ENCODE results near the gene U2AF1L4. TPM values are rescaled to one million over a fixed set of nuclear protein-coding genes. Genes with fewer than 3 reads are reported as not detected.

Gene U2AF1L4
- total and polyA plus RNA-seq, 2 donors (not counting 1 experiment from before 2014, with no cell fraction given): 62.1 to 89.7 TPM

DNA sequence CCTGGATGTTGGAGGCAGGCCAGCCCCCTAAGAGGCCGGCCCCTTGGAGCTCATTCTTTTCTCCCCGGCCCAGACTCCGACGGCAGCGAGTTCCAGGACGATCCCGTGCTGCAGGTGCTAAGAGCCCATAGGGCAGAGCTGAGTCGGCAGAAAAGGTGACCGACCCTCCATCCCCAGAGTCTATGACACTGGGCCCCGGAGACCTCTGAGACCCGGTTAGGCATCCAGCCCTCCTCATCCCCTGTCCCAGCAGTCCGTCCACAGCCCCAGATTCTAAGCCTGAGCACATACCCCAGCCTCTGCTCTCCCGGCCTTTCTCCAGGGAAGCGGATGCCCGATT, 22.8 kb upstream of the U2AF1L4 start:
- 88% methylated on average over 15 of the region's 15 CpGs for WGBS (ENCODE audit: insufficient coverage)
- no peak overlapping the region for H3K4me2 ChIP-seq (replicated peaks; ENCODE audit: low read depth, low read length, poor library complexity, severe bottlenecking)
- H3K79me2 ChIP-seq (ENCODE audit: control insufficient read depth, insufficient read depth, low read length): no peaks in the 10 kb centered on the region
- H4K20me1 ChIP-seq (ENCODE audit: control insufficient read depth, insufficient read depth, low read length, poor library complexity, severe bottlenecking): no peaks in the 10 kb centered on the region
- no peak overlapping the region for H3K27ac ChIP-seq (ENCODE audit: low read length in 2 of 2)
- no peak overlapping the region for H3K9ac ChIP-seq (ENCODE audit: low read length)
- Mint-ChIP-seq H3K4me1 (peaks cover 3% of the 10 kb centered on the region), H3K9me3 (ENCODE audit: insufficient read depth) (no peaks in the 10 kb centered on the region), H3K27me3 (no peaks in the 10 kb centered on the region), H3K27ac (no peak overlapping the region), H3K4me3 (no peak overlapping the region)
- H3K4me3 ChIP-seq (ENCODE audit: control extremely low read depth in 1 of 5, extremely low read depth in 1 of 5, insufficient read depth in 1 of 5, low read depth in 2 of 5, low read length in 4 of 5): no peak overlapping the region
- no peak overlapping the region for H2AFZ ChIP-seq (ENCODE audit: insufficient read depth, low read depth, low read length, poor library complexity, severe bottlenecking)
- H3K4me1 ChIP-seq (ENCODE audit: control insufficient read depth in 2 of 2, insufficient read depth in 2 of 2, low read length in 2 of 2): no peaks in the 10 kb centered on the region
- intact Hi-C loops (cut with micrococcal nuclease): no loop called here
- peaks cover 0 to 8% of the 10 kb centered on the region in 2 experiments for H3K36me3 ChIP-seq (replicated peaks in 1 of 2; ENCODE audit: control extremely low read depth in 1 of 2, control insufficient read depth in 1 of 2, extremely low read depth in 1 of 2, insufficient read depth in 2 of 2, low read length in 1 of 2)
- ChIA-PET CTCF (no interaction called here), POLR2A (no interaction called here)
- TF ChIP-seq, protein P1, sequence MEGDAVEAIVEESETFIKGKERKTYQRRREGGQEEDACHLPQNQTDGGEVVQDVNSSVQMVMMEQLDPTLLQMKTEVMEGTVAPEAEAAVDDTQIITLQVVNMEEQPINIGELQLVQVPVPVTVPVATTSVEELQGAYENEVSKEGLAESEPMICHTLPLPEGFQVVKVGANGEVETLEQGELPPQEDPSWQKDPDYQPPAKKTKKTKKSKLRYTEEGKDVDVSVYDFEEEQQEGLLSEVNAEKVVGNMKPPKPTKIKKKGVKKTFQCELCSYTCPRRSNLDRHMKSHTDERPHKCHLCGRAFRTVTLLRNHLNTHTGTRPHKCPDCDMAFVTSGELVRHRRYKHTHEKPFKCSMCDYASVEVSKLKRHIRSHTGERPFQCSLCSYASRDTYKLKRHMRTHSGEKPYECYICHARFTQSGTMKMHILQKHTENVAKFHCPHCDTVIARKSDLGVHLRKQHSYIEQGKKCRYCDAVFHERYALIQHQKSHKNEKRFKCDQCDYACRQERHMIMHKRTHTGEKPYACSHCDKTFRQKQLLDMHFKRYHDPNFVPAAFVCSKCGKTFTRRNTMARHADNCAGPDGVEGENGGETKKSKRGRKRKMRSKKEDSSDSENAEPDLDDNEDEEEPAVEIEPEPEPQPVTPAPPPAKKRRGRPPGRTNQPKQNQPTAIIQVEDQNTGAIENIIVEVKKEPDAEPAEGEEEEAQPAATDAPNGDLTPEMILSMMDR (IDR thresholded peaks at IDR 0.05): no peak
- TF ChIP-seq EZH2 (IDR thresholded peaks at IDR 0.05; ENCODE audit: borderline replicate concordance, insufficient read depth, low read depth, low read length, poor library complexity, severe bottlenecking): no peak
- H3K27me3 ChIP-seq (replicated peaks in 1 of 4; ENCODE audit: control extremely low read depth in 1 of 4, control insufficient read depth in 3 of 4, insufficient read depth in 4 of 4, low read length in 3 of 4): no peaks in the 10 kb centered on the region
- DNase-seq (no peak), ATAC-seq (ENCODE audit: low read depth) (no peak)
- no peaks in the 10 kb centered on the region for H3K9me3 ChIP-seq (ENCODE audit: control extremely low read depth in 1 of 3, control insufficient read depth in 2 of 3, insufficient read depth in 1 of 3, low read length in 2 of 3)

DNA sequence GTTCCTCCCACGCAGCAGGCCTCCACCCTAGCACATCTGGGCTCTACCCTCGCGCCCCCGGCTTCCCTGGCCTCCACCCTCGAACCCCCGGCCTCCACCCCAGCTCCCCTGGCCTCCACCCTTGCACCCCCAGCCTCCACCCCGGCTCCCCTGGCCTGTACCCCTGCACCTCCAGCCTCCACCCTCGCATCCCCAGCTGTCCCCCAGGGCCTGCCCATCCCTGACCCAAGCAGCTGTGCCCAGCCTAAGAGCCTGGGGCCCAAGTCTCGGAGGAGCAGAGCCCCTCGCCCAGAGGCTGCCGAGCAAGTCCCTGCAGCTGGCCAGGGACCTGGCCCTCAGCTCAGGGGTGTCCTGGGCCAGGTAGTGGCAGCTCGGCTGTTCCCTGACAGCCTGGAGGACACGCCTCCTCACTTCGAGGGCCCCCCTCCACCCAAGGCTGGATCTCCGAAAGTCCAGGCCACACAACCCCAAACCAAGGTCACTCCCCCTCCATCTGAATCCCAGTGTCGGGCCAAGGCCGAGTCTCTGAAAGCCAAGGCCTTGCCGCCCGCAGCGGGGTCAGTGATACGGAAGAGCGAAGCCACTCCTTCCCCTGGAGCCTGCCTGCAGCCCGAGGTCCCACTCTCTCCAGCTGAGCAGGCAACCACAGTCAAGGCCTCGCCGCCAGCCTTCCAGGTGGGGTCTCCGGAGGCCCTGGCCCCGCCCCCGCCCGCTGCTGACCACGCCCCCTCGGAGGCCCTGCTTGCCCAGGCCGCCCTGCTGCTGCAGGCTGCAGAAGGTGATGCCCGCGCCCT, 22.3 kb upstream of the U2AF1L4 start:
- Mint-ChIP-seq H3K4me3 (no peak overlapping the region), H3K4me1 (peaks cover 3% of the 10 kb centered on the region), H3K9me3 (ENCODE audit: insufficient read depth) (no peaks in the 10 kb centered on the region), H3K27ac (no peak overlapping the region), H3K27me3 (no peaks in the 10 kb centered on the region)
- DNase-seq (no peak), ATAC-seq (ENCODE audit: low read depth) (no peak)
- no peak overlapping the region for H3K9ac ChIP-seq (ENCODE audit: low read length)
- CTCF ChIA-PET: interaction anchor here (0.5 kb wide), 1 partner anchor 72 kb away, joined by 4 read pairs; no protein-coding TSS in a partner anchor
- POLR2A ChIA-PET: interaction anchor here (1.0 kb wide), 1 partner anchor 27 kb away, joined by 3 read pairs; no protein-coding TSS in a partner anchor
- peak overlapping the region in 1 of 2 donors; percentile 20 for H3K27ac ChIP-seq (ENCODE audit: low read length in 2 of 2)
- WGBS (ENCODE audit: insufficient coverage): 40% methylated on average over 34 of the region's 34 CpGs
- no peaks in the 10 kb centered on the region for H3K4me1 ChIP-seq (ENCODE audit: control insufficient read depth in 2 of 2, insufficient read depth in 2 of 2, low read length in 2 of 2)
- H4K20me1 ChIP-seq (ENCODE audit: control insufficient read depth, insufficient read depth, low read length, poor library complexity, severe bottlenecking): no peaks in the 10 kb centered on the region
- intact Hi-C loops (cut with micrococcal nuclease): no loop called here
- no peaks in the 10 kb centered on the region for H3K27me3 ChIP-seq (replicated peaks in 1 of 4; ENCODE audit: control extremely low read depth in 1 of 4, control insufficient read depth in 3 of 4, insufficient read depth in 4 of 4, low read length in 3 of 4)
- no peaks in the 10 kb centered on the region for H3K9me3 ChIP-seq (ENCODE audit: control extremely low read depth in 1 of 3, control insufficient read depth in 2 of 3, insufficient read depth in 1 of 3, low read length in 2 of 3)
- TF ChIP-seq, protein P1 (IDR thresholded peaks at IDR 0.05): no peak
- no peak for TF ChIP-seq EZH2 (IDR thresholded peaks at IDR 0.05; ENCODE audit: borderline replicate concordance, insufficient read depth, low read depth, low read length, poor library complexity, severe bottlenecking)
- H3K4me2 ChIP-seq (replicated peaks; ENCODE audit: low read depth, low read length, poor library complexity, severe bottlenecking): no peak overlapping the region
- no peak overlapping the region for H2AFZ ChIP-seq (ENCODE audit: insufficient read depth, low read depth, low read length, poor library complexity, severe bottlenecking)
- no peak overlapping the region for H3K4me3 ChIP-seq (ENCODE audit: control extremely low read depth in 1 of 5, extremely low read depth in 1 of 5, insufficient read depth in 1 of 5, low read depth in 2 of 5, low read length in 4 of 5)
- H3K79me2 ChIP-seq (ENCODE audit: control insufficient read depth, insufficient read depth, low read length): no peaks in the 10 kb centered on the region
- H3K36me3 ChIP-seq (replicated peaks in 1 of 2; ENCODE audit: control extremely low read depth in 1 of 2, control insufficient read depth in 1 of 2, extremely low read depth in 1 of 2, insufficient read depth in 2 of 2, low read length in 1 of 2): peaks cover 0 to 8% of the 10 kb centered on the region in 2 experiments
